ENCODE measurements around the gene SERHL2. TPM values are rescaled to one million over a fixed set of nuclear protein-coding genes. Genes with fewer than 3 reads are reported as not detected.

The SERHL2 gene
- total and polyA plus RNA-seq, 2 experiments from 2014 or later, result 1.5 to 2.1 TPM

GRCh38 chr22:42585096-42585495 is 31.3 kb downstream of the SERHL2 start:
- peaks cover 62% of the 10 kb centered on the region for H3K36me3 Mint-ChIP-seq (ENCODE audit: low read depth)
- peaks cover 20% of the 10 kb centered on the region for H4K20me1 ChIP-seq (replicated peaks; ENCODE audit: insufficient read depth)
- peaks cover 21% of the 10 kb centered on the region; the same call in 1 of the 2 replicates for H3F3A ChIP-seq (replicated peaks; ENCODE audit: low read depth)
- H3K27me3 Mint-ChIP-seq (ENCODE audit: insufficient read depth, low read depth, poor library complexity), result peaks cover 12% of the 10 kb centered on the region
- H3K9me3 Mint-ChIP-seq, result no peaks in the 10 kb centered on the region
- peaks cover 6% of the 10 kb centered on the region for H3K4me1 Mint-ChIP-seq
- ATAC-seq, result no peak
- no peak for DNase-seq (ENCODE audit: low spot score)
- H3K9me2 ChIP-seq (ENCODE audit: insufficient read depth), result no peaks in the 10 kb centered on the region
- H2AFZ ChIP-seq, result no peak overlapping the region
- peaks cover 16% of the 10 kb centered on the region for H3K36me3 ChIP-seq (ENCODE audit: insufficient read depth)
- peaks cover 3% of the 10 kb centered on the region; the same call in 1 of the 2 replicates for H3K4me1 ChIP-seq (ENCODE audit: insufficient read depth)
- H3K4me2 ChIP-seq, result no peak overlapping the region
- H3K27ac Mint-ChIP-seq, result no peak overlapping the region
- peaks cover 5% of the 10 kb centered on the region for H3K79me2 ChIP-seq (replicated peaks; ENCODE audit: insufficient read depth)
- no peak overlapping the region for H3K4me3 Mint-ChIP-seq
- no peak for TF ChIP-seq CTCF (conservative IDR thresholded peaks at IDR 0.05; ENCODE audit: low read depth in 2 of 2)
- no peak for TF ChIP-seq ZNF331 (CRISPR knock-in tag; IDR thresholded peaks at IDR 0.05; ENCODE audit: low read depth)
- no peak for TF ChIP-seq NANOG (IDR thresholded peaks at IDR 0.05; ENCODE audit: borderline replicate concordance)
- TF ChIP-seq CREB1 (CRISPR knock-in tag; IDR thresholded peaks at IDR 0.05; ENCODE audit: low read depth), result no peak
- no peak for TF ChIP-seq ETS1 (IDR thresholded peaks at IDR 0.05)
- no peak for TF ChIP-seq EZH2 (IDR thresholded peaks at IDR 0.05; ENCODE audit: low read depth, unreplicated experiment)
- TF ChIP-seq REST (IDR thresholded peaks at IDR 0.05; ENCODE audit: unreplicated experiment), result no peak
- TF ChIP-seq EZH2phosphoT487 (IDR thresholded peaks at IDR 0.05; ENCODE audit: unreplicated experiment), result no peak
- no peak for TF ChIP-seq STAT1 (IDR thresholded peaks at IDR 0.05; ENCODE audit: unreplicated experiment)
- no peak for TF ChIP-seq ZNF114 (CRISPR knock-in tag; IDR thresholded peaks at IDR 0.05)
- TF ChIP-seq POLR2AphosphoS5 (IDR thresholded peaks at IDR 0.05; ENCODE audit: low read depth), result no peak
- no peak for TF ChIP-seq JUNB (IDR thresholded peaks at IDR 0.05; ENCODE audit: unreplicated experiment)
- TF ChIP-seq ZNF462 (CRISPR knock-in tag; IDR thresholded peaks at IDR 0.05), result no peak
- H3K27me3 ChIP-seq (ENCODE audit: insufficient read depth), result no peaks in the 10 kb centered on the region
- no peak overlapping the region for H3K27ac ChIP-seq (ENCODE audit: low read depth)
- no peak overlapping the region for H3K4me3 ChIP-seq

All from GM23338 (cell line).